Stimulated activated CD8-positive, alpha-beta memory T cell treated with anti-CD3 and anti-CD28 coated beads, Interleukin-12 subunit alpha, Interleukin-12 subunit beta, amount 100 ng/mL, for 24 hours (primary cell): ENCODE measurements around the gene PRR14L.
"Not testable (repeated sequence)": the region's sequence is repeated elsewhere in the genome, so short reads cannot be mapped to it uniquely, and the experiment has no call there.

Source experiments
- DNase-seq: peaks from one replicate; pipeline ENCODE4 v3.0.0-alpha.2; 2020; ENCODE audit errors: extremely low read depth

The PRR14L gene

DNA sequence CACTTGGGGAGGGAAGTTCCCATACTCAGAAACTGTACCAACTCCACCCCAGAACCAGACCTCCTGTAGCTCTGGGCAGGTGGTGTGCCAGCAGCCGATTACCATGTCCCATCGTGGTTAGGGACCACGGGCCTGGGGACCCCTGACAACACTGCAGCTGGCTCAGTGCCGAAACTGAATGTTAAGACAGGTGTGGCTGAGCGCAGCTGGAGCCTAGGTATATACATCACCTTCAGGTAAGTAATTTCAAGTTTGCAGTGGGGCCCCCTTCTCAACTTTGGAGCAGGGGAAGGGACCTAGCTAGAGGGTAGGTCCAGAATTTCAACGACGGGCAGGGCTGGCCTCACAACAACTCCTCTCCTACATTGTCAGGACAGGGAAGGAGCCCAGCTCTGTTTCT is 67.2 kb downstream of the PRR14L start:
- no peak for DNase-seq

DNA sequence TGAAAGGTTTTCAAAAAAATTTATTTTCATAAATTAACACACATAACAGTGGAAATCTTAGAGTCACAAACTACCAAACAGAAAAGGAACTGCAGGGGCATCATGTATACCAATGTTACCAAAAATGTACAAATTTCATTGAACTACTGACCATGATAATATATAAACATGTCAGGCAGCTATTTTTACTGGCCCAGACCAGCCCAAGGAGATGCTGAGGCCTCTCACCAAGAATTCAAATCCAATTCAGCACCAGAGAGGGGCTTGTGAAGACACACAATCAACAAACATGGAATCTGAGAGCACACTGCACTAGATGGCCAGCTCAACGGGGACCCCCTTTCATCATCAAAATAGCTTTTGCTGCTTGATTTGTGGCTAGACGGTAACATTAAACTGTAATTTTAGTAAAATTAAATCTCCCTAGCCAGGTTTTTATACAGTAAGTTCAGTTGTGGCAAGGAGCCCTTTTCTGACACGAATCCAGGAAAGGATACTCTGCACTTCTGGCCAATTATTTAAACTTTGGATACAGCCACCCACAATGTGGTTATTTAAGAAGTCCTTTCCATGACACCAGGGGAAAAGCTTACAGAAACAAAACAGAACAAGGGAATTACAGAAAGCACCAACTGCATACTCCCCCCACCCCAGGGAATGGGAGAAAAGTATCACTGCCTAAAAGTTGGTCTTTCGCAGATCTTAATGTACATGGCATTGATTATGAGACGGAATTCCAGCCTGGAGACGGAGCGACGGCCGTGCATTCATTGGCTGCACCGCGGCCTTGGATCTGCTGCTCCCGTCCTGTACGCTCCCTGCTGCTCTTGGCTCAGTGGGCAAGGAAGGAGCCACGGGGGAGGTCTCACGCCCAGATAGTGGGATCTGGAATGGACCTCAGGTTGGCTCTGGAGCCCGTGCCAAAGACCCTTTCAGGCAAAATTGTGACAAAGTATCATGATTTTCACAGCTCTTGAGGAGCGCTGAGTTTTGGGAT is 68.3 kb downstream of the PRR14L start:
- no peak for DNase-seq

DNA sequence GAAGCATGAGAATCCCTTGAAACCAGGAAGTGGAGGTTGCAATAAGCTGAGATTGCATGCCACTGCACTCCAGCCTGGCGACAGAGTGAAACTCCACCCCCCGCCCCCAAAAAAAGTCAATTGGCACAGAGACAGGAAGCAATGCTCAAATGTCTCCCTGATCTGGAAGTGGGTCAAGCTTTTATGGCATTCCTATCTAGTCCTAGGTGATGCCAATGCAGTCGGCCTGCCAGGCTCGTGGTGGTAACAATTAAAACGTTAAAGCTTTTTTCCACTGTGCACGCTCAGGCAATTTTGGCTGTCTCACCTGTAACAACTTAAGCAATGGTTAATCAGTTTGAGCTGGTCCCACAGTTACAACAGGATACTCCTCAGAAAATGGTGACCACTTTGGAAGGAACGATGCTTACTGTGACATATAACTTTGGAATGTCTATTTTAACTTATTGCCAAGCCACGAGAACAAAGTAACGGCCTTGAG is 69.0 kb downstream of the PRR14L start:
- no peak for DNase-seq

DNA sequence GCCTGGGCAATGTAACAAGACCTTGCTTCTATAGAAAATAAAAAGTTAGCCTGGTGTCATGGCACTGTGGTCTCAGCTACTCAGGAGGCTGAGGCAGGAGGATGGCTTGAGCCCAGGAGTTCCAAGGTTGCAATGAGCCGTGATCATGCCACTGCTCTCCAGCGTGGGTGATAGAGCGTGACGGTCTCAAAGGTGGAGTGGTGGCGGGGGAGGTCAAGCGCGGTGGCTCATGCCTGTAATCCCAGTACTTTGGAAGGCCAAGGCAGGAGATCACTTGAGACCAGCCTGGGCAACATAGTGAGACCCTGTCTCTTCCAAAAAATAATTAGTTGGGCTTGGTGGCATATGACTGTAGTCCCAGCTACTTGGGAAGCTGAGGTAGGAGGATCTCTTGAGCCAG is 71.2 kb downstream of the PRR14L start:
- DNase-seq: no peak

DNA sequence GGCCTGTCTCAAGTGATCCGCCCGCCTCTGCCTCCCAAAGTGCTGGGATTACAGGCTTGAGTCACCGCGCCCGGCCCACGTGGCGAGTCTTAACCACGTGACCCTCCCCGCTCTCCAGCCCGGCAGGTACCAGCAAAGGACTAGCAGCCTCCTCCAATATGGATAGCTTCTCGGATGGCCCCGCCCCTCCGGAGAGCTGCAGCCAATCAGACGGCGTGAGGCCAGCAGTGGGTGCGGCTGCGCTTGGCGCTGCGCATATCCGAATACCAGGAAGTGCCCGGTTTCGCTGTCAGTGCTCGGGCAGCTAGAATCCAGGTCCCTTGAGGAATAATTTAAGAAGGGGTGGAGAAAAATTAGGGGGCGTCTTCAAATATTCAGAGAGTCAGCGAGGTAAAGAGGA is 73.2 kb downstream of the PRR14L start:
- DNase-seq: peak; percentile 74

DNA sequence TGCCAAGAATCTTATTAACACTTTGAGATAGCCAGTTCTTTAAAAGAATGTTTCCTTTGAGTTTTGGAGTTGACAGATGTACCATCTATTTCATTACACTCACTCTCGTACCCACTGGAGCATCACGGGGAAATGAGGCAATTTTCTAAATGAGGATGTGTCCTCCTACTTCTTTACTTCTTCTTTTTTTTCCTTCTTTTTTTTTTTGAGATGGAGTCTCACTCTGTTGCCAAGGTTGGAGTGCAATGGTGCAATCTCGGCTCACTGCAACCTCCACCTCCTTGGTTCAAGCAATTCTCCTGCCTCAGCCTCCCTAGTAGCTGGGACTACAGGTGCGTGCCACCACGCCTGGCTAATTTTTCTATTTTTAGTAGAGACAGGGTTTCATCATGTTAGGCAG is 75.7 kb downstream of the PRR14L start:
- DNase-seq: not testable (repeated sequence)

DNA sequence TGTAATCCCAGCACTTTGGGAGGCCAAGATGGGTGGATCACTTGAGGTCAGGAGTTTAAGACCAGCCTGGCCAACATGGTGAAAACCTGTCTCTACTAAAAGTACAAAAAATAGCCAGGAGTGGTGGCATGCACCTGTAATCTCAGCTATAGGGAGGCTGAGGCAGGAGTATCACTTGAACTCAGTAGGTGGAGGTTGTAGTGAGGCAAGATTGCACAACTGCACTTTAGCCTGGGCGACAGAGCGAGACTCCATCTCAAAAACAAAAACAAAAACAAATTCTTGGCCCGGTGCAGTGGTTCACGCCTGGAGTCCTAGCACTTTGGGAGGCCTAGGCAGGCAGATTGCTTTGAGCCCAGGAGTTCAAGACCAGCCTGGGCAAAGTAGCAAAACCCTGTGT is 81.1 kb downstream of the PRR14L start:
- DNase-seq: not testable (repeated sequence)

DNA sequence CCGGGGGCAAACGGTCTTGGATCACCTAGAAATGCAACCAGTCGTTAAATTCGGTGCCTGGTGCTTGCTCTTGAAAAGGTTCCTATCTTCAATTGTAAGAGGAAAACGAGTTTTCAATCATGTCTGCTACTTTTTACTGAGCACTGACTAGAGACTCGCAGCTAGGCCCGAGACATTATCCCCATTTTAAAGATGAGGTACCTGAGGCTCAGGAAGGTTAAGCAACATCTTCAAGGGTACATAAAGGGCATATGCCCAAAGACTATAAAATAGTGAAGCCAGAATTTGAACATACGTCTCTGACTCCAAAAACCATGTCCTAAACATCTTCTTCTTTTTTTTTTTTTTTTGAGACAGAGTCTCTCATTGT is 87.3 kb downstream of the PRR14L start:
- no peak for DNase-seq

DNA sequence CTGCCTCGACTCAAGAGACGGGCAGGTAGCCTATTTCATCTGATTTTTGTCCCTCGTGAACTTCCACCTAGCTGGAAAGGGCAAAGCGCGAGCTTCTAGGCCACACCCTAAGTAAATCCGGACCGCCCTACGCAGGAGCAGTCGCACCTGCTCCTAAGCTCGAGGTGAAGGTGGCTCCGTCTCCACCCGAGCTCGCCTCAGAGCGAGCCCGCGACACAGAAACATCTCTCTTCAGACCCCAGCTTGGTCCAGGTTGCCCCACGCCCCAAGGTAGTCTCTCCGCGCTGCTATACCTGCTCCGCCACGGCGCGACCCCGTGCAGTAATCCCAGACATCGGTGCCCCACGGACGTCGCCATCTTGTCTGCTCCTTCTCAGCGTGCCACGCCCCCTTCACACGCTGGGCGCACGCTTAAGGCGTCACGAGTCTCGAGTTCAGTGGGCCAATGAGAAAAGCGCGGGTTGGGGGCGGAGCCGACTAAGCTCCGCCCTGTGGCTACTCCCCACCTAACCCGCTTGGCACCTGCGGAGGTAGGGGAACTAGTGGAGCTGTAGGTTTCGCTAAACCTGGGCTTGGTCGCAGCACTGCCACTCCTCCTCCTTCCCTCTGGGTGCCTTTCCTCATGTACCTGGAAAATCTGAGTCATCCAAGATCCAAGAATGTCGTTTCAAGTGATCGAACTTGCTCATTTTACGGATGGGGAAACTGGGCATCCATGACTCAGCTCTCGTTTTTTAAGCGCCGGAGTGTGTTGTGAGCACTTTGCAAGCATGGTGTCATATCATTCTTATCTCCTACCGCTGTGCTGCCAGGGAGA is 87.9 kb downstream of the PRR14L start, which contains the start of gene PISD:
PISD (minus strand) TSS at position 365 of the 817 bp plus-strand sequence; CDS start at position 358, 7 bp downstream.
- DNase-seq: peak; percentile 87

DNA sequence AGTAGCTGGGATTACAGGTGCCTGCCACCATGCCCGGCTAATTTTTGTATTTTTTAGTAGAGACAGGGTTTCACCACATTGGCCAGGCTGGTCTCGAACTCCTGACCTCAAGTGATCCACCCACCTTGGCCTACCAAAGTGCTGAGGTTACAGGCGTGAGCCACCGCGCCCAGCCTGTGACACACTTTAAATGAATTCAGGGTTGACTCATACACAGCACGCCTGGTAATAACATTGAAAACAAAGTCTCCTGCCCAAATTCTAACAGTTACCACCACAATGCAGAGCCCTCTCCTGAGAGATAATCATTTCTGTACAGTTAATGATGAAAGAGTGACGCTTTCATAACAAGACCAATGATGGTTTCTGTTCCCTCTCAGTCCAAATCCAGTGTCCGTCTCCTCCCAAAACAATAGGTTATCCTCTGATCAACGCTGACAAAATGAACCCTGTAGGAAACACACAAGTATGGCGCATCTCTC is 89.0 kb downstream of the PRR14L start:
- DNase-seq: peak; percentile 27

DNA sequence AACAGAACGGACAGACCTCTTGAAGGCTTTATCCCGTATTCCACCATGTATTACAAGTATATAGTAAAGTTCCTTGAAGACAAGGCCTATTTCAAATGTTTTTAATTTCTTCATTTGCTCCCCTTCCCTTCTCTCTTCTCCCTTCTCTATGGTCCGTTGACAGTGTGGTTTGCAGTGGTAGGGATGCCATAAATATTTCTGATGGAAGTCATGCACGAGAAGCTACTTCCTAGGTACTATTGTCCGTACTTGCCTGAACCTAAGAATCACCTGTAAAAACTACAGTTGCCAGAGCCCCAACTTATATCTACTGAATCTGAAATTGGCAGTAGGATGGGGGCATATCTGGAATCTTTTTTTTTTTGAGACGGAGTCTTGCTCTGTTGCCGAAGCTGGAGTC is 90.7 kb downstream of the PRR14L start:
- DNase-seq: no peak

DNA sequence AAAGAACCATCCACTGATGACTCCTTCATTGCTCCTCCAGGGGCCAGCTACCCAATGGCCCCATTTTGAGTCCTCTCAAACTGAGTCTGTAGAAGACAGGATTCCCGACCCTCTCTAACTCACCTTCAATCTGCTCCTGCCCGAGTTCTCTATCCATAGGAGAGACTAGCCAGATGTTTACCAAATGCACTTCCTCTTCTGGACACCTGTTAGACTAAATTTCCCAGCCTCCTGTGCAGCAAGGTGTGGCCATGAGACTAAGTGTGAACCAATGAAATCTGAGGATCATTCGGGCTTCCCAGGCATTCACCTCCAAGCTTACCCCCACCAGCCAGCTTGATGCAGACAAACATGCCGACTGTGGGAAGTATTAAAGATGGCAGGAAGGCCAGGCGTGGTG is 95.5 kb downstream of the PRR14L start:
- no peak for DNase-seq

DNA sequence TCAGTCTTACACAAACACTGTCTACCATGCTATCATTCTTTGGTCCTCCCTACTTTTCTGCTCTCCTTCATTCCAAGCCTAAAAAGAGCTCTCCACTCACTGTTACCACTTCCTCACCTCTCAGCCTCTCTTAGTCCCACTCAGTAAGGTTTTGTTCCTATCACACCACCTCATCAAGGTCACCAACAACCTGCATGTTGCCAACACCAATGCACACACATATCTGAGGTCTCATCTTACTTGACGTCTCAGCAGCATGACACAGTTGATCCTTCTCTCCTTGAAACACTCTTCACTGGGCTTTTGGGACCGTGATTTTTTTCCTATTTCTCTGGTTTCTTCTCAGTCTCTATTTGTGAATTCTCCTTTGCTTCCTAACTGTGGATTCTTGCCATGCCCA is 96.0 kb downstream of the PRR14L start:
- no peak for DNase-seq

DNA sequence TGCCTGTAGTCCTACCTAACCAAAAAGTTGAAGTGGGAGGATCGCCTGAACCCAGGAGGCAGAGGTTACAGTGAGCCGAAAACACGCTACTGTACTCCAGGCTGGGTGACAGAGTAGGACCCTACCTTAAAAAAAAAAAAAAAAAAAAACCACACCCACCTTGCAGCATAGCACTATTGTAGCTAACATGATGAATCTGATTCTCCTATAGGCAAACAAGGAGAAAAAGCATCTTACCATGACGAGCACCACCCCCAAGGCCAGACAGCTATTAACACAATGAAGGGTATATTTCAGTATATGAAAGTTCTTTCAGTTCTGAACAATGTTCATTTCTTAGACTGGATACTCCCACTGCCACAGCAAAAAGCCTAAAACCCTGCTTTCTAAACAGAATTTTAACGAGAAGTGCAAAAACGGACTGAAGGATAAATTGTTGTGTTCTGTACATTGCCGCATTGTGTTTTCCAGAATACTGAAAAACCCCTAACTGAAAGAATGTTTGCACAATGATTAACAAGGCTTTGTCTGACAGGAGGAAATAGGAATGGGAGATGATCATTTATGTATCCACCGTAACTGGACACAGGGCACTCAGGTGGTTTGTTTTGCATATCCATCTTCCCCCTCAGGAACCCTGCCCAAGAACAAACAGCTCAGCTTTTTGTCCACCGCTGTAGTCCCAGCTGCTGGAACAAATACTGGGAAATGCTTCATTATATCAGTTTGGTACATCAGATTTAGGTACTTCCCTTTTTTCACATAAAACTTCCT is 96.8 kb downstream of the PRR14L start:
- no peak for DNase-seq

DNA sequence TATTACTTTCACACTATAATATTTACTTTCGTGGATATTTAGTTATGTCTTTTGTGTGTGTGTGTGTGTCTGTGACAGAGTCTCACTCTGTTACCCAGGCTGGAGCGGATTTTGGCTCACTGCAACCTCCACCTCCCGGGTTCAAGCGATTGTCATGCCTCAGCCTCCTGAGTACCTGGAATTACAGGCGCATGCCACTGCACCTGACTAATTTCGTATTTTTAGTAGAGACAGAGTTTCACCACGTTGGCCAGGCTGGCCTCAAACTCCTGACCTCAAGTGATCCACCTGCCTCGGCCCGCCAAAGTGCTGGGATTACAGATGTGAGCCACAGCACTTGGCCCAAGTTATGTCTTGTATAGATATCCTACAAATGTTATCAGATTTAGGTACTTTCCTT is 97.8 kb downstream of the PRR14L start:
- no peak for DNase-seq

DNA sequence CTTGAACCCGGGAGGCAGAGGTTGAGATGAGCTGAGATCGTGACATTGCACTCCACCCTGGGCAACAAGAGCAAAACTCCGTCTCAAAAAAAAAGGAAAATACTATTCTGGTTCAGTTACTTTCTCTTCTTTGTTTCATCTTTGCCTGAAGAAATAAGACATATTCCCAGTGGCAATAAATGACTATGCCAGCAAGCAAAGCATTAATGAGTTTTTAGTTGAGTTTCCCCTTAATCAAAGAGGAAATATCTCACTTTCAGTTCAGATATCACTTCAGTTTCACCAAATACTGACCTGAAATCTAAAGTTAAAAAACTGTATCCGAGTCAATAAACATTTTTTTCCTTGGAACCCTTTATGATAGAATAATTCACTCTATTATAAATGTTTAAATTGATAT is 98.3 kb downstream of the PRR14L start:
- no peak for DNase-seq

DNA sequence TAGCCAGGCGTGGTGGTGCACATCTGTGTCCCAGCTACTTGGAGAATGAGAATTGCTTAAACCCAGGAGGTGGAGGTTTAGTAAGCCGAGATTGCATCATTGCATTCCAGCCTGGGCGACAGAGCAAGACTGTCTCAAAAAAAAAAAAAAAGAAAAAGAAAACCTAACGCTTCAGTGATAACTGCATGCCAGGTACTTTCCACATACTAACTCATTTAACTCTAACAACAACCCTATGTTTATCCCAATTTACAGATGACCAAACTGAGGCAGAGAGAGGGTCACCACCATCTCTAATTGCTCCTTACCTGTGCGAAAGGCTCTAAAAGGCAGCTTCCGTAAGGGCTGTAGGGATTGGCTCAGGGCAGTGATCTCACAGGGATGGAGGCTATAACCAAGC is 99.5 kb downstream of the PRR14L start:
- DNase-seq: no peak

DNA sequence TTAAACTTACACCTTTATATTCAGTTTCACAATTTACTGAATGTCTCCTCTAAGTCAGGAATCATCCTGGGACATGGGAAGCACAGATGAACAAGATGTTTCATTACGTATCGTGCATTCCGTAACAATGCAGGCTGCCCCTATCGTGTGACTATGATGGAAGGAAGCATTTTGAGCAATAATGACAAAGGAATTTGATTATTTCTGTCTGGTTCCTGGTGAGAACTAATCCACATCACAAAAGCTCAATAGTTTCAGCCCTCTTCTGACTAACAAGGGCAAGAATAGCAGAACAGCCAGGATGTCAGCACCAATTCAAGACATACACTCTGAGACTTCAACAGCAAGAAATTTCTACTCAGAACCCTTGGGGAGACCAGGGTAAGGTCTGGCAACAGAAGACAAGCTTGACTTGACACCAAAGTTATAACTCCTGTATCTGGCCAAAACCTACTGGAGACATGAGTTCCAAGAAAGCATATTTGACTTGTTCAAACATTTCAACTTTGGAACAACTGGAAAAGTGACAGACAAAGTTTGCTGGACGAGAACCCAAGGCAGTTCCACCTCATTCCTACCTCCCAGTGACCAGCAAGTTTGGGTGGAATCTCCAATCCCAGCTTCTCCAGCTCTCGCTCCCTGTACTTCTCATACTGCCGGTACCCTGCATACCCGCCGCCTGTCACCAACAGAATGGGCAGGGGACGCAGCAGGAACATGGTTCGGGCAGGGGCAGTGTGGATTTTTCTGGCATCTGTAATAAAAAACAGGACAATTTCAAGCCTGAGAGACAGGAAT is 102.2 kb downstream of the PRR14L start:
- no peak for DNase-seq

DNA sequence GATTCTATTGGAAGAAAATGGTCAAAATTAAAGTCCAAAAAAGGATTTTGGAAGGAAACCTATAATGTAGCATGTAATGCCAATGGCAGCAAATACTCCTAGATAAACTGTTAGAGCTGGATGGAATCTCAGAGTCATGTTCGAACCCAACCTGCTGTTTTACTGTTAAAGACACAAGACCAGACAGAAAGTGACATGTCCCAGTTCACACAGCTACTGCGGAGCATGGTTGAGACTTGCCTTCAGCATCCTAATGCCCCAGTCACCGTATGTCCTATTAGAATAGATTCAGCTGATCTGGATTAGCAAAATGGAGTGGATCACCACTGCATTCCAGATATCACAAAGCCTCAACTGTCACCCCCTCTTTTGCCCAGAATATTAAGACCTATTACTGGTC is 102.9 kb downstream of the PRR14L start:
- no peak for DNase-seq

DNA sequence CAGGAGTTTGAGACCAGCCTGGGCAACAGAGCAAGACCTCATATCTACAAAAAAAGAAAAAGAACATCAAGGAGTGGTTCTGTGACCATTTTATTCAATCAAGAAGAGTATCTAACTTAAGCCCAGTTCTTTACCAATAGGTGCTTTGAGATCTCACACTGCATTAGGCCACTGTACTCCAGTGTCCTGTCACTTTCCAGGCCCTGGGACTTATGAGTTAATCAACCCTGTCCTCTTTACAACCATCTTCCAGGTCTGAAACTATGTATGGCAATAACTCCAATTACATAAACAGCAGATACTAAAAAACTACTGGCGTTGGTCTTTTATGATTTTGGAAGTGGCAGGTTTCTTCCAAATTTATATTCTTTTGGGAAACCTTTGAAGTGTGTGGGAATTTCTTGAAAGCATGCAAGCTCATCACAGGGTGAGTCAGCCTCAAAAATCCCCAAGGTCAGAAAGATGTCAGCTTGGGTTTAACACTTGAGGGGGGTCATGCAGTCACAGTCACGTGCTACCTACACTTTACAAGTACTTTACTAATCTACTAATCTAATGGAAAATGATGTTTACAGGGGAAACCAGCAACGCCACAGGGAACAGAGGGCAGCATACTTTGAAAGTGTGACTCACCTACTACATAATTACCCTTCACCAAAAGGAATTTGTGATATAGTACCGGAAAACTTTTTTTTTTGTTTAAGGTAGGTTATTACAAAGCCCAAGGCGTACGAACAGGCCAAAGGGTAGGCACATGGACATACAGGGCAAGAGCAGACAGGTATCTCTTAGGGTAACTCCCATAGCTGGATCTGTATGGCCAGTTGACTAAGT is 103.5 kb downstream of the PRR14L start:
- DNase-seq: peak; percentile 25
